Measurements from ENCODE around the gene MOB3B.
A peak's percentile ranks its signal among the peaks of the same experiment; 100 is the strongest.

The MOB3B gene

GRCh38 chr9:27528076-27528885, 1.3 kb downstream of the MOB3B start:
- no peak for TF ChIP-seq CTCF (IDR thresholded peaks at IDR 0.05; ENCODE audit: borderline replicate concordance, insufficient read depth, low read depth, low read length)
- H3K4me3 ChIP-seq (ENCODE audit: low read depth, low read length): peak overlapping the region; percentile 68

GRCh38 chr9:27527702-27528075, 1.9 kb downstream of the MOB3B start:
- H3K4me3 ChIP-seq (ENCODE audit: low read depth, low read length): no peak overlapping the region

GRCh38 chr9:27524236-27524635, 5.4 kb downstream of the MOB3B start, which contains the start of gene IFNK:
TSS of gene IFNK (plus strand) at chr9:27524290. CDS start at chr9:27524337, 47 bp downstream.
- no peak for TF ChIP-seq CTCF (IDR thresholded peaks at IDR 0.05; ENCODE audit: borderline replicate concordance, insufficient read depth, low read depth, low read length)
- no peak within 1 kb of the TSS for H3K4me3 ChIP-seq (ENCODE audit: low read depth, low read length)

More at GRCh38 chr9:27527702-27528075, 1.9 kb downstream of the MOB3B start:
- TF ChIP-seq CTCF (IDR thresholded peaks at IDR 0.05; ENCODE audit: borderline replicate concordance, insufficient read depth, low read depth, low read length): no peak

- TF ChIP-seq CTCF (IDR thresholded peaks at IDR 0.05; ENCODE audit: borderline replicate concordance, insufficient read depth, low read depth, low read length): no peak
- no peak overlapping the region for H3K4me3 ChIP-seq (ENCODE audit: low read depth, low read length)
Measured at GRCh38 chr9:27523141-27523540, 6.5 kb downstream of the MOB3B start.

GRCh38 chr9:27520986-27521385, 8.6 kb downstream of the MOB3B start:
- no peak overlapping the region for H3K4me3 ChIP-seq (ENCODE audit: low read depth, low read length)
- TF ChIP-seq CTCF (IDR thresholded peaks at IDR 0.05; ENCODE audit: borderline replicate concordance, insufficient read depth, low read depth, low read length): no peak

- H3K4me3 ChIP-seq (ENCODE audit: low read depth, low read length): no peak overlapping the region
- TF ChIP-seq CTCF (IDR thresholded peaks at IDR 0.05; ENCODE audit: borderline replicate concordance, insufficient read depth, low read depth, low read length): no peak
Measured at GRCh38 chr9:27519466-27520465, 9.8 kb downstream of the MOB3B start.

Data from GM12875 (cell line).